ENCODE data around the gene ACSBG1. TPM values are rescaled to one million over a fixed set of nuclear protein-coding genes. Genes with fewer than 3 reads are reported as not detected.
A peak's percentile ranks its signal among the peaks of the same experiment; 100 is the strongest.

ACSBG1 gene
- polyA plus RNA-seq, 1 donor (not counting 4 experiments of a cell fraction or from before 2014, with no cell fraction given) = 0.01 TPM

- Histone ChIP-seq H3K4me1 (ENCODE audit: control insufficient read depth, extremely low read depth, insufficient read depth, low read length) (peaks cover 33% of the 10 kb centered on the region), H3K36me3 (ENCODE audit: control insufficient read depth in 2 of 2, extremely low read depth in 1 of 2, insufficient read depth in 2 of 2, low read length in 2 of 2) (peaks cover 0 to 3% of the 10 kb centered on the region in 2 experiments), H3K4me2 (ENCODE audit: control insufficient read depth, extremely low read depth, insufficient read depth, low read depth, low read length) (peak overlapping the region; percentile 73), H3K4me3 (ENCODE audit: control insufficient read depth in 2 of 3, extremely low read depth in 1 of 3, insufficient read depth in 2 of 3, low read depth in 1 of 3, low read length in 3 of 3) (peak overlapping the region; percentile 61 to 88 (median 76)), H4K20me1 (ENCODE audit: control insufficient read depth, extremely low read depth, insufficient read depth, low read length) (no peaks in the 10 kb centered on the region), H3K27me3 (ENCODE audit: control insufficient read depth, extremely low read depth, insufficient read depth, low read length) (no peaks in the 10 kb centered on the region), H3K9ac (ENCODE audit: control insufficient read depth, extremely low read depth, insufficient read depth, low read length) (peak overlapping the region; percentile 85), H3K9me1 (ENCODE audit: control insufficient read depth, extremely low read depth, insufficient read depth, low read length) (no peaks in the 10 kb centered on the region), H3K79me2 (ENCODE audit: control insufficient read depth, insufficient read depth, low read length) (peaks cover 42% of the 10 kb centered on the region), H3K9me3 (ENCODE audit: control insufficient read depth, low read depth, low read length) (no peaks in the 10 kb centered on the region), H2AFZ (ENCODE audit: control insufficient read depth, low read length) (peak overlapping the region; percentile 46), H3K27ac (ENCODE audit: control insufficient read depth, insufficient read depth, low read length) (peak overlapping the region; percentile 57)
- DNase-seq (ENCODE audit: low read depth, low spot score) = no peak
- TF ChIP-seq CTCF (optimal IDR thresholded peaks at IDR 0.05 in 1 of 3, IDR thresholded peaks at IDR 0.05 in 1 of 3, conservative IDR thresholded peaks at IDR 0.05 in 1 of 3; ENCODE audit: extremely low read depth in 1 of 3, insufficient read depth in 2 of 3, low read length in 3 of 3) (no peak), EZH2 (IDR thresholded peaks at IDR 0.05; ENCODE audit: low read length) (no peak)
- no peak for FAIRE-seq
- dilution Hi-C loops (cut with MboI; ENCODE audit: extremely low pct_ligation_motif_present, low sequenced_read_pairs) = no loop called here
These were observed 84.3 kb downstream of the ACSBG1 start for GRCh38 chr15:78149805-78150751.

GRCh38 chr15:78149068-78149804, 85.1 kb downstream of the ACSBG1 start, which contains the start of gene IDH3A:
Gene IDH3A, plus strand, starts transcription at chr15:78149362. Its CDS starts 42 bp downstream, at chr15:78149404.
- no peak for TF ChIP-seq CTCF (optimal IDR thresholded peaks at IDR 0.05 in 1 of 3, IDR thresholded peaks at IDR 0.05 in 1 of 3, conservative IDR thresholded peaks at IDR 0.05 in 1 of 3; ENCODE audit: extremely low read depth in 1 of 3, insufficient read depth in 2 of 3, low read length in 3 of 3)
- no peak for TF ChIP-seq EZH2 (IDR thresholded peaks at IDR 0.05; ENCODE audit: low read length)

More at GRCh38 chr15:78149068-78149804, 85.1 kb downstream of the ACSBG1 start, which contains the start of gene IDH3A:
- no peaks in the 10 kb centered on the region for H3K9me1 ChIP-seq (ENCODE audit: control insufficient read depth, extremely low read depth, insufficient read depth, low read length)
- FAIRE-seq (peak; percentile 48), DNase-seq (ENCODE audit: low read depth, low spot score) (peak; percentile 71)
- dilution Hi-C loops (cut with MboI; ENCODE audit: extremely low pct_ligation_motif_present, low sequenced_read_pairs) = no loop called here
- H3K36me3 ChIP-seq (ENCODE audit: control insufficient read depth in 2 of 2, extremely low read depth in 1 of 2, insufficient read depth in 2 of 2, low read length in 2 of 2) = peaks cover 0 to 3% of the 10 kb centered on the region in 2 experiments
- H3K4me2 ChIP-seq (ENCODE audit: control insufficient read depth, extremely low read depth, insufficient read depth, low read depth, low read length) = peak within 1 kb of the TSS; percentile 90
- H3K79me2 ChIP-seq (ENCODE audit: control insufficient read depth, insufficient read depth, low read length) = peaks cover 38% of the 10 kb centered on the region
- H3K9me3 ChIP-seq (ENCODE audit: control insufficient read depth, low read depth, low read length) = no peaks in the 10 kb centered on the region
- no peaks in the 10 kb centered on the region for H4K20me1 ChIP-seq (ENCODE audit: control insufficient read depth, extremely low read depth, insufficient read depth, low read length)
- no peaks in the 10 kb centered on the region for H3K27me3 ChIP-seq (ENCODE audit: control insufficient read depth, extremely low read depth, insufficient read depth, low read length)
- H3K4me3 ChIP-seq (ENCODE audit: control insufficient read depth in 2 of 3, extremely low read depth in 1 of 3, insufficient read depth in 2 of 3, low read depth in 1 of 3, low read length in 3 of 3) = peak within 1 kb of the TSS; percentile 61 to 88 (median 76)
- H3K27ac ChIP-seq (ENCODE audit: control insufficient read depth, insufficient read depth, low read length) = peak within 1 kb of the TSS; percentile 82
- H3K9ac ChIP-seq (ENCODE audit: control insufficient read depth, extremely low read depth, insufficient read depth, low read length) = peak within 1 kb of the TSS; percentile 85
- H3K4me1 ChIP-seq (ENCODE audit: control insufficient read depth, extremely low read depth, insufficient read depth, low read length) = peaks cover 33% of the 10 kb centered on the region
- H2AFZ ChIP-seq (ENCODE audit: control insufficient read depth, low read length) = peak within 1 kb of the TSS; percentile 49

Measured in keratinocyte (primary cell).